Spleen (tissue), 11 donors: ENCODE measurements around the gene MAST4. TPM values are rescaled to one million over a fixed set of nuclear protein-coding genes. Genes with fewer than 3 reads are reported as not detected.

Experiments used
- DNase-seq: peaks from one replicate; pipeline ENCODE4 v3.0.0-alpha.2; 2020
- H3K27ac ChIP-seq, 8 donors: fragments of 200-600 bp; sonication (generic) in 7 of 8; 1 replicate in 4 of 8; 2 replicates in 4 of 8; pipeline versions ENCODE4 v1.5.0 to v1.8.0; 2016 to 2021; ENCODE audit warnings: inconsistent platforms in 4 of 8, mild to moderate bottlenecking in 4 of 8, moderate library complexity in 1 of 8
- H3K27me3 ChIP-seq, 7 donors: fragments of 200-600 bp; sonication (generic) in 6 of 7; replicated peaks in 1 of 7; 1 replicate in 4 of 7; 2 replicates in 3 of 7; pipeline versions ENCODE4 v1.5.0 to v1.8.0; 2016 to 2021; ENCODE audit warnings: inconsistent platforms in 3 of 7, mild to moderate bottlenecking in 1 of 7
- H3K36me3 ChIP-seq, 6 donors: fragments of 200-600 bp; sonication (generic) in 5 of 6; 1 replicate in 4 of 6; 2 replicates in 2 of 6; pipeline versions ENCODE4 v1.5.0 to v1.8.0; 2016 to 2021; ENCODE audit warnings: inconsistent platforms in 2 of 6
- H3K4me1 ChIP-seq, 6 donors: fragments of 200-600 bp; sonication (generic) in 5 of 6; 1 replicate in 3 of 6; 2 replicates in 3 of 6; pipeline versions ENCODE4 v1.5.0 to v1.8.0; 2016 to 2021; ENCODE audit warnings: inconsistent platforms in 3 of 6
- H3K4me3 ChIP-seq, 8 donors: fragments of 200-600 bp; sonication (generic) in 7 of 8; 1 replicate in 4 of 8; 2 replicates in 4 of 8; pipeline versions ENCODE4 v1.5.0 to v1.8.0; 2016 to 2021; ENCODE audit warnings: inconsistent platforms in 4 of 8, mild to moderate bottlenecking in 4 of 8, moderate library complexity in 2 of 8
- H3K9me3 ChIP-seq, 8 donors: fragments of 200-600 bp; sonication (generic) in 7 of 8; 1 replicate in 4 of 8; 2 replicates in 4 of 8; pipeline versions ENCODE4 v1.5.0 to v1.8.0; 2016 to 2021; ENCODE audit warnings: inconsistent platforms in 4 of 8
- CTCF ChIP-seq, 11 experiments: fragments of 200-600 bp in 7 of 11; fragments of 450-650 bp in 4 of 11; sonication (generic) in 4 of 11; IDR thresholded peaks in 8 of 11; conservative IDR thresholded peaks in 3 of 11; 1 replicate in 7 of 11; 2 replicates in 4 of 11; pipeline versions ENCODE4 v1.4.0 to v1.8.0; 2016 to 2021; ENCODE audit warnings: antibody characterized with exemption in 11 of 11, inconsistent platforms in 4 of 11, mild to moderate bottlenecking in 1 of 11
- POLR2A ChIP-seq, 3 donors: fragments of 450-650 bp; IDR thresholded peaks; one replicate each; pipeline ENCODE4 v1.5.1; 2017; ENCODE audit warnings: antibody characterized with exemption in 3 of 3, mild to moderate bottlenecking in 1 of 3
- POLR2AphosphoS5 ChIP-seq, 3 donors: sonication (generic); formaldehyde crosslinking; IDR thresholded peaks; one replicate each; pipeline ENCODE4 v1.5.1; 2017; ENCODE audit warnings: antibody characterized with exemption in 3 of 3
- WGBS, 5 donors: extraction: QIAGEN DNeasy Blood & Tissue Kit in 3 of 5; methylation state at CpG; one replicate each; pipeline versions ENCODE4 v1.1.5 to v1.1.7; 2013 to 2018; 5-methylcytosine and 5-hydroxymethylcytosine counted together
- intact Hi-C: fragments of 100-400 bp; cut with DNase I; formaldehyde crosslinking; loops from one replicate; pipeline ENCODE4 v1.15.0; 2023; ENCODE audit warnings: low total_unique reads
- polyA plus RNA-seq, 3 donors: library from polyadenylated mRNA; stranded (reverse); fragments of 200-250 nt; gene quantifications; one replicate each; pipeline ENCODE4 v1.2.1, GENCODE V29; 2013
- total RNA-seq, 7 donors: library from RNA; depleted of rRNA in 3 of 7; stranded (reverse); fragments of >200 nt in 3 of 7; fragmentation: NEBNext Ultra II Directional in 4 of 7; extraction: Animal tissue kit (Norgen Biotek cat#: 25700) in 4 of 7; gene quantifications; one replicate each; pipeline versions ENCODE4 v1.1.0 to v1.2.1, GENCODE V29; 2016 to 2021
- donor health status: healthy with polysubstance abuse.
- donor health status: DM: no; HTN: no; CAD: no; lungs with moderate emphysema.
- donor health status: DM: no; HTN: no; CAD: no.
- donor health status: Bipolar disorder and iron deficiency.
- donor health status: healthy.
- donor health status: DM: no; HTN: no; CAD: no.
- donor health status: DM: yes; HTN: yes; CAD: no.

MAST4 gene
- total and polyA plus RNA-seq, 10 donors = 2.5 to 43.7 (median 25.4) TPM

DNA sequence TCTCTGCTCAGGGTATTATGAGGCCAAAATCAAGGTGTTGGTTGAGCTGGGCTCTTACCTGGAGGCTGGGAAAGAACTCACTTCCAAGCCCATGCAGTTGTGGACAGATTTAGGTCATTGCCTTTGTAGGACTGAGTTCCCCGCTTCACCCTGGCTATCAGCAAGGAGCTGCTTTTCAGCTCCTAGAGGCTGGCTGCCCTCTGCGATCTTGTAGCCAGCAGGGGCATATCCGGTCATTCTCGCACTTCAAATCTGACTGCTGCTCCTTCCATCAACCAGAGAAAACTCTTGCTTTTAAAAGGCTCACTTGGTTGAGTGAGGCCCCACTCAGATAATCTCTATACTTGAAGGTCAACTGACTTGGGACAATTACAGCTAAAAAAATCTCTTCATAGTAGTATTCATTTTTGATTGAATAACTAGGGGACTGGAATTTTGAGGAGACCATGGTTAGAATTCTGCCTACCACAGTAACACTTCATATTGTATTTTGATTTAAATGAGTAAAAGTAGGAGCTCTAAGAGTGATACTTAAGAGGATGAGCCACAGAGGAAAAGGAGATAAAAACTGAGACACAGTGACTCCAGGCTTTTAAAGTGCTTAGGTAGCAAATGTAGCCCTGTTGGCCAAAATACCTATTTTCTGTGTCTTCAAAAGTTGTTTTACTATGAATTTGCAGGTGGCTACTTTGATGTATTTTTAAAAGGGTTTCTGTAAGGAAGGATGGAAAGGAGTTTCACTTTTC, 463.0 kb downstream of the MAST4 start:
- 61 to 80% (median 73%) methylated on average over 4 of the region's 4 CpGs for WGBS, 5 donors

DNA sequence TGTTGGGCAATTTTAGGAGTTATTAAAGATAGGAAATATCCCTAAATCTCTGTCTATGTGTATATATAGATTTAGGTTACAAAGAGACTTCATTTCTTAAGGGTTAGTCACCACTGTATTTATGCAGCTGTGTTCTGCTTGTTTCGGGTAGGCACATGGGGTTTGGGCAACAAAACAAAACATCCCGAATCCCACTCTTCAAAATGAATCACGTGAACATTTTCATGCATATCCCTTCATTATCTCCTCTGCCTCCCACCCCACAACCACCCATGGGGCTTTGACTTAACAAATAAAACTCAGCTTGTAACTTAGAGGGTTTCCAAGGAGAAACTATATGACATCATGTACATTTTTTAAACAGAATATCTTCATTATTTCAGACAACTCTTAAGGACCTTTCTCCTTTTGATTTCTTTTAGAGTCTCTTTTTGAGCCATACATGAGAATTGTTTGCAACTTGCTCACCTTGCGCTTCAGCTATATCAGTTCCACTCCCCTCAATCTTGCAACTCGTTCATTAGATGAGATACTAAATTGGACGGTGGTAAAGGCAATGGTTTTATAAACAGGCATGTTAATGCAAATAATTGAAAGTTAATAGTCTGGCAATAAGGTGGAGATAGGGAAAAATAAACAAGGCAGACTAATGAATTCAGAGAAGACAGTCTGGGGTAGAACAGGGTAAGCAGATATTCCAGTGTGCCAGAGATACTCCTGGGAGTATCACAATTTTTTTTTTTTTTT, 463.7 kb downstream of the MAST4 start:
- Histone ChIP-seq H3K27me3 (no peaks in the 10 kb centered on the region), H3K4me1 (peaks cover 0 to 14% (median 0%) of the 10 kb centered on the region in 6 donors), H3K9me3 (no peaks in the 10 kb centered on the region), H3K4me3 (no peak overlapping the region), H3K27ac (no peak overlapping the region), H3K36me3 (peaks cover 0 to 14% (median 0%) of the 10 kb centered on the region in 6 donors)
- DNase-seq = no peak
- intact Hi-C loops = no loop called here
- TF ChIP-seq CTCF (IDR thresholded peaks at IDR 0.05 in 8 of 11, conservative IDR thresholded peaks at IDR 0.05 in 3 of 11) = no peak
- no peak for TF ChIP-seq POLR2A (IDR thresholded peaks at IDR 0.05)
- no peak for TF ChIP-seq POLR2AphosphoS5 (IDR thresholded peaks at IDR 0.05)
- 88 to 95% (median 92%) methylated on average over 6 of the region's 6 CpGs for WGBS, 5 donors

More for the DNA sequence above, 463.0 kb downstream of the MAST4 start:
- Histone ChIP-seq H3K9me3 (no peaks in the 10 kb centered on the region), H3K4me3 (no peak overlapping the region), H3K36me3 (peaks cover 0 to 19% (median 0%) of the 10 kb centered on the region in 6 donors), H3K27me3 (no peaks in the 10 kb centered on the region), H3K4me1 (peaks cover 0 to 14% (median 0%) of the 10 kb centered on the region in 6 donors), H3K27ac (no peak overlapping the region)
- TF ChIP-seq CTCF (IDR thresholded peaks at IDR 0.05 in 8 of 11, conservative IDR thresholded peaks at IDR 0.05 in 3 of 11) (no peak), POLR2AphosphoS5 (IDR thresholded peaks at IDR 0.05) (no peak), POLR2A (IDR thresholded peaks at IDR 0.05) (no peak)
- intact Hi-C loops = no loop called here
- no peak for DNase-seq

GRCh38 chr5:67061511-67061910, 465.3 kb downstream of the MAST4 start:
- peaks cover 0 to under 1% (median 0%) of the 10 kb centered on the region in 6 donors for H3K36me3 ChIP-seq
- intact Hi-C loops = no loop called here
- peaks cover 0 to 14% (median 0%) of the 10 kb centered on the region in 6 donors for H3K4me1 ChIP-seq
- no peak for TF ChIP-seq POLR2A (IDR thresholded peaks at IDR 0.05)
- TF ChIP-seq POLR2AphosphoS5 (IDR thresholded peaks at IDR 0.05) = no peak
- no peaks in the 10 kb centered on the region for H3K9me3 ChIP-seq
- no peak for DNase-seq
- no peak overlapping the region for H3K27ac ChIP-seq
- 93 to 100% (median 96%) methylated on average over 1 of the region's 1 CpG for WGBS, 5 donors
- no peaks in the 10 kb centered on the region for H3K27me3 ChIP-seq
- no peak overlapping the region for H3K4me3 ChIP-seq

GRCh38 chr5:67063055-67063454, 466.9 kb downstream of the MAST4 start:
- DNase-seq = no peak
- 79 to 85% (median 84%) methylated on average over 3 of the region's 3 CpGs for WGBS, 5 donors
- peaks cover 0 to 14% (median 0%) of the 10 kb centered on the region in 6 donors for H3K4me1 ChIP-seq
- TF ChIP-seq CTCF (IDR thresholded peaks at IDR 0.05 in 8 of 11, conservative IDR thresholded peaks at IDR 0.05 in 3 of 11) (no peak), POLR2A (IDR thresholded peaks at IDR 0.05) (no peak), POLR2AphosphoS5 (IDR thresholded peaks at IDR 0.05) (no peak)
- no peaks in the 10 kb centered on the region for H3K36me3 ChIP-seq
- H3K4me3 ChIP-seq = no peak overlapping the region
- H3K27ac ChIP-seq = no peak overlapping the region
- H3K9me3 ChIP-seq = no peaks in the 10 kb centered on the region
- no peaks in the 10 kb centered on the region for H3K27me3 ChIP-seq
- intact Hi-C loops = no loop called here
